Cardiac muscle cell (in vitro differentiated cells and primary cell): ENCODE data around the gene CGNL1. TPM values are rescaled to one million over a fixed set of nuclear protein-coding genes. Genes with fewer than 3 reads are reported as not detected.

Experiments
- DNase-seq, 2 donors: peaks; one replicate each; pipeline versions ENCODE4 v3.0.0 to v3.0.0-alpha.2; 2010 to 2017; ENCODE audit warnings: low read depth in 1 of 2, low spot score in 1 of 2
- H3K27ac ChIP-seq: fragments of 200-600 bp; sonication (generic); 2 replicates; pipeline ENCODE4 v1.5.1; 2016
- H3K27me3 ChIP-seq: fragments of 200-600 bp; sonication (generic); 2 replicates; pipeline ENCODE4 v1.6.0; 2016; ENCODE audit warnings: control low read depth
- H3K36me3 ChIP-seq: fragments of 200-600 bp; sonication (generic); 2 replicates; pipeline ENCODE4 v1.5.1; 2016; ENCODE audit warnings: control low read depth
- H3K4me1 ChIP-seq: fragments of 200-600 bp; sonication (generic); 2 replicates; pipeline ENCODE4 v1.8.1; 2017; ENCODE audit warnings: low read depth, mild to moderate bottlenecking, mixed run types
- H3K4me3 ChIP-seq: fragments of 200-600 bp; sonication (generic); 2 replicates; pipeline ENCODE4 v1.5.1; 2016; ENCODE audit warnings: mild to moderate bottlenecking
- H3K9me3 ChIP-seq: fragments of 200-600 bp; sonication (generic); 2 replicates; pipeline ENCODE4 v1.5.1; 2017; ENCODE audit warnings: low read depth, mild to moderate bottlenecking, control low read depth
- CTCF ChIP-seq: IDR thresholded peaks from 2 replicates; pipeline ENCODE4 v1.5.1; 2012; ENCODE audit warnings: low read depth, mild to moderate bottlenecking, low read length
- polyA plus RNA-seq: library from polyadenylated mRNA; unstranded; fragments of >200 nt; fragmentation: Nextera tagmentation; extraction: Ambion mirVana; gene quantifications from 2 replicates; pipeline ENCODE4 v1.2.1, GENCODE V29; 2016
- total RNA-seq: library from RNA; depleted of rRNA; stranded (reverse); fragments of >200 nt; gene quantifications from 2 replicates; pipeline ENCODE4 v1.2.3, GENCODE V29; 2016

CGNL1 gene
- total and polyA plus RNA-seq, 2 experiments from 2014 or later = 62.9 to 134 TPM

GRCh38 chr15:57496594-57496945, 120.3 kb downstream of the CGNL1 start:
- no peak overlapping the region for H3K4me3 ChIP-seq
- no peaks in the 10 kb centered on the region for H3K36me3 ChIP-seq
- H3K4me1 ChIP-seq = peaks cover 96% of the 10 kb centered on the region
- H3K27me3 ChIP-seq = no peaks in the 10 kb centered on the region
- no peak for TF ChIP-seq CTCF
- no peaks in the 10 kb centered on the region for H3K9me3 ChIP-seq
- peak overlapping the region; percentile 96 for H3K27ac ChIP-seq
- no peak for DNase-seq

- Histone ChIP-seq H3K27ac (peak overlapping the region; percentile 96), H3K27me3 (no peaks in the 10 kb centered on the region), H3K9me3 (no peaks in the 10 kb centered on the region), H3K36me3 (no peaks in the 10 kb centered on the region), H3K4me1 (peaks cover 94% of the 10 kb centered on the region), H3K4me3 (no peak overlapping the region)
- peak in 1 of 2 donors; percentile 81 for DNase-seq
- TF ChIP-seq CTCF = no peak
Measured at GRCh38 chr15:57496946-57497869, 120.9 kb downstream of the CGNL1 start.

GRCh38 chr15:57500256-57500655, 124.0 kb downstream of the CGNL1 start:
- no peaks in the 10 kb centered on the region for H3K27me3 ChIP-seq
- no peak for DNase-seq

GRCh38 chr15:57500979-57501576, 124.8 kb downstream of the CGNL1 start:
- no peaks in the 10 kb centered on the region for H3K36me3 ChIP-seq
- no peaks in the 10 kb centered on the region for H3K27me3 ChIP-seq
- DNase-seq = peak in 1 of 2 donors; percentile 39
- H3K4me1 ChIP-seq = peaks cover 92% of the 10 kb centered on the region
- no peak for TF ChIP-seq CTCF
- peak overlapping the region; percentile 95 for H3K27ac ChIP-seq
- H3K9me3 ChIP-seq = no peaks in the 10 kb centered on the region
- H3K4me3 ChIP-seq = no peak overlapping the region

More at GRCh38 chr15:57500256-57500655, 124.0 kb downstream of the CGNL1 start:
- no peak overlapping the region for H3K4me3 ChIP-seq
- H3K27ac ChIP-seq = peak overlapping the region; percentile 95
- H3K9me3 ChIP-seq = no peaks in the 10 kb centered on the region
- no peaks in the 10 kb centered on the region for H3K36me3 ChIP-seq
- TF ChIP-seq CTCF = no peak
- peaks cover 92% of the 10 kb centered on the region for H3K4me1 ChIP-seq

- Histone ChIP-seq H3K27ac (peak overlapping the region; percentile 95), H3K4me3 (no peak overlapping the region)
Measured at GRCh38 chr15:57502116-57502515, 125.8 kb downstream of the CGNL1 start.

More at GRCh38 chr15:57502116-57502515, 125.8 kb downstream of the CGNL1 start:
- Histone ChIP-seq H3K27me3 (no peaks in the 10 kb centered on the region), H3K36me3 (no peaks in the 10 kb centered on the region), H3K9me3 (no peaks in the 10 kb centered on the region), H3K4me1 (peaks cover 92% of the 10 kb centered on the region)
- peak; percentile 52 to 84 for DNase-seq
- no peak for TF ChIP-seq CTCF
